K562 (cell line): ENCODE data around the gene SYTL2. TPM values are rescaled to one million over a fixed set of nuclear protein-coding genes. Genes with fewer than 3 reads are reported as not detected.

ENCODE experiments used
- ATAC-seq: fragments of 200-7000 bp; cut with Tn5 transposase; 3 replicates; pipeline ENCODE4 v1.9.1; 2020; ENCODE audit warnings: moderate library complexity
- BruUV-seq: library from RNA; stranded (reverse); fragments of 400-500 nt; replicated peaks from 2 replicates; lab custom pipeline; 2021; lab: Mats Ljungman, UMichigan
- CTCF ChIA-PET: fragments of 300-600 bp; formaldehyde crosslinking; extraction: SDS; loops from one replicate; lab custom pipeline; 2021; ENCODE audit warnings: low intra/inter-chr PET ratio; lab: Yijun Ruan, JAX
- POLR2A ChIA-PET: fragments of 300-600, 350-650 bp; sonication (Branson Sonifier 250); formaldehyde crosslinking; extraction: SDS; loops from one replicate; lab custom pipeline; 2021; ENCODE audit warnings: antibody characterized with exemption, inconsistent platforms; lab: Yijun Ruan, JAX
- DNase-seq, 4 experiments: peaks; one replicate each; pipeline versions ENCODE4 v3.0.0 to v3.0.0-alpha.2; 2011 to 2018; ENCODE audit warnings: low spot score in 3 of 4, mixed read lengths in 3 of 4; ENCODE audit errors: extremely low read depth in 1 of 4
- FAIRE-seq: peaks from 2 replicates; lab custom pipeline; 2011; peaks lifted over from hg19 to GRCh38; lab: Jason Lieb, UNC
- H2AFZ ChIP-seq: 2 replicates; pipeline ENCODE4 v1.6.0; 2011; ENCODE audit warnings: low read depth, low read length, control low read depth, inconsistent platforms
- H3K27ac ChIP-seq: fragments of 200-600 bp; 3 replicates; pipeline ENCODE4 v1.8.0; 2011; ENCODE audit warnings: low read depth, mild to moderate bottlenecking, control low read depth, inconsistent platforms, low read length, moderate library complexity, mixed read lengths; ENCODE audit errors: extremely low read depth
- H3K27me3 ChIP-seq, 2 experiments: fragments of 300-600 bp in 1 of 2; 2 replicates in 1 of 2; 3 replicates in 1 of 2; pipeline versions ENCODE4 v1.6.0 to v1.8.0; 2011; ENCODE audit warnings: inconsistent platforms in 2 of 2, low read length in 2 of 2, mild to moderate bottlenecking in 1 of 2, mixed read lengths in 1 of 2, moderate library complexity in 1 of 2; ENCODE audit not compliant: control insufficient read depth in 2 of 2, insufficient read depth in 2 of 2
- H3K36me3 ChIP-seq: fragments of 300-600 bp; 3 replicates; pipeline ENCODE4 v1.8.0; 2011; ENCODE audit warnings: mild to moderate bottlenecking, low read length, inconsistent platforms; ENCODE audit not compliant: control insufficient read depth, insufficient read depth
- H3K4me1 ChIP-seq, 2 experiments: fragments of 200-600 bp in 1 of 2; replicated peaks in 1 of 2; 2 replicates in 1 of 2; 3 replicates in 1 of 2; pipeline versions ENCODE4 v1.5.1 to v1.8.0; 2011; ENCODE audit warnings: inconsistent platforms in 2 of 2, low read length in 2 of 2, mild to moderate bottlenecking in 1 of 2, mixed read lengths in 1 of 2, moderate library complexity in 1 of 2; ENCODE audit not compliant: control insufficient read depth in 2 of 2, insufficient read depth in 2 of 2
- H3K4me2 ChIP-seq: 2 replicates; pipeline ENCODE4 v1.6.1; 2011; ENCODE audit warnings: low read length, control low read depth, inconsistent platforms, mixed read lengths; ENCODE audit not compliant: insufficient read depth
- H3K4me3 ChIP-seq: fragments of 200-600 bp; sonication (generic), shearing (Covaris generic); 2 replicates; pipeline ENCODE4 v1.5.1; 2016; ENCODE audit warnings: control low read depth, inconsistent platforms
- H3K79me2 ChIP-seq: fragments of 200-600 bp; 3 replicates; pipeline ENCODE4 v1.8.0; 2011; ENCODE audit warnings: low read length, inconsistent platforms; ENCODE audit not compliant: control insufficient read depth, insufficient read depth
- H3K9ac ChIP-seq, 2 experiments: 2 replicates each; pipeline versions ENCODE4 v1.6.0 to v1.6.1; 2011; ENCODE audit warnings: low read depth in 2 of 2, low read length in 2 of 2, control low read depth in 1 of 2, inconsistent platforms in 1 of 2, mild to moderate bottlenecking in 1 of 2, mixed read lengths in 1 of 2; ENCODE audit not compliant: insufficient read depth in 1 of 2
- H3K9me1 ChIP-seq: one replicate; pipeline ENCODE4 v1.6.0; 2011; ENCODE audit warnings: inconsistent platforms, mild to moderate bottlenecking, low read length, moderate library complexity; ENCODE audit not compliant: control insufficient read depth, insufficient read depth
- H3K9me3 ChIP-seq: replicated peaks from 2 replicates; pipeline ENCODE4 v1.5.1; 2011; ENCODE audit warnings: low read depth, low read length, inconsistent platforms; ENCODE audit not compliant: control insufficient read depth, insufficient read depth
- H4K20me1 ChIP-seq: replicated peaks from 2 replicates; pipeline ENCODE4 v1.6.1; 2011; ENCODE audit warnings: low read length, inconsistent platforms, mixed read lengths; ENCODE audit not compliant: control insufficient read depth, insufficient read depth
- EWSR1 ChIP-seq: fragments of 450-650 bp; IDR thresholded peaks from 2 replicates; pipeline ENCODE4 v1.6.1; 2018; ENCODE audit warnings: borderline replicate concordance, mild to moderate bottlenecking, low read depth, moderate library complexity; ENCODE audit not compliant: partially characterized antibody
- HMBOX1 ChIP-seq: sonication (generic); IDR thresholded peaks from 2 replicates; pipeline ENCODE4 v1.6.1; 2016
- HMG20B ChIP-seq: fragments of 250-450 bp; sonication (Bioruptor Pico); IDR thresholded peaks from 2 replicates; pipeline ENCODE4 v1.5.0; 2021; ENCODE audit warnings: mild to moderate bottlenecking
- MTF1 ChIP-seq: fragments of 250-450 bp; sonication (Bioruptor Pico); IDR thresholded peaks from 2 replicates; pipeline ENCODE4 v1.9.0; 2021; ENCODE audit warnings: moderate library complexity, mild to moderate bottlenecking, inconsistent platforms, borderline replicate concordance
- RAD51 ChIP-seq: fragments of 450-650 bp; IDR thresholded peaks from 2 replicates; pipeline ENCODE4 v1.7.1; 2016; ENCODE audit warnings: low read depth, mild to moderate bottlenecking, borderline replicate concordance
- SOX6 ChIP-seq: fragments of 450-650 bp; IDR thresholded peaks from 2 replicates; pipeline ENCODE4 v1.6.1; 2014; ENCODE audit warnings: mild to moderate bottlenecking
- SREBF2 ChIP-seq: sonication (generic); formaldehyde crosslinking; IDR thresholded peaks from 2 replicates; pipeline ENCODE4 v1.4.0; 2020; ENCODE audit warnings: mild to moderate bottlenecking, missing genetic modification reagents
- TGIF2 ChIP-seq: sonication (generic); formaldehyde crosslinking; IDR thresholded peaks from 2 replicates; pipeline ENCODE4 v1.8.1; 2022; ENCODE audit warnings: mild to moderate bottlenecking, missing genetic modification reagents, moderate library complexity
- ZNF75A ChIP-seq: fragments of 450-650 bp; formaldehyde crosslinking; IDR thresholded peaks from 2 replicates; pipeline ENCODE4 v1.4.0; 2020; ENCODE audit warnings: mild to moderate bottlenecking
- WGBS: fragments of 100-300 bp; shearing (Covaris generic); methylation state at CpG from one replicate; pipeline ENCODE4 v1.1.6; 2016; ENCODE audit warnings: low coverage, mixed read lengths; ENCODE audit not compliant: insufficient coverage; ENCODE audit errors: missing lambda C conversion rate; 5-methylcytosine and 5-hydroxymethylcytosine counted together
- in situ Hi-C: fragments of 300-500 bp; cut with MboI; formaldehyde crosslinking; loops from 4 replicates; pipeline ENCODE4 v1.15.0; 2018; ENCODE audit warnings: inconsistent platforms, mixed read lengths
- intact Hi-C: fragments of 100-400 bp; cut with micrococcal nuclease; formaldehyde crosslinking; loops from 2 replicates; pipeline ENCODE4 v1.14.2; 2022
- polyA plus RNA-seq, 8 experiments: library from polyadenylated mRNA; depleted of rRNA in 4 of 8; stranded (reverse) in 5 of 8; unstranded in 3 of 8; fragments of >200 nt; fragmentation: Nextera tagmentation in 2 of 8; fragmentation: Illumina TruSeq in 1 of 8; extraction: Ambion mirVana in 2 of 8; extraction: Trizol in 1 of 8; gene quantifications; 2 replicates each; pipeline versions ENCODE4 v1.2.1 to v1.2.3, GENCODE V29; 2011 to 2014; ENCODE audit warnings: inconsistent platforms in 1 of 8, missing spikeins in 1 of 8
- total RNA-seq, 7 experiments: library from RNA; depleted of rRNA in 6 of 7; stranded (reverse); fragments of >200 nt in 6 of 7; fragmentation: Illumina TruSeq in 2 of 7; extraction: Trizol in 2 of 7; gene quantifications; 2 replicates each; pipeline versions ENCODE4 v1.2.1 to v1.2.3, GENCODE V29; 2011 to 2021; ENCODE audit warnings: low replicate concordance in 1 of 7

SYTL2 gene
- total and polyA plus RNA-seq, 9 of the 15 experiments (the other 6 are each of a cell fraction or from before 2014, with no cell fraction given): 0.05 to 0.57 (median 0.35) TPM

GRCh38 chr11:85771568-85771967, 39.4 kb downstream of the SYTL2 start:
- WGBS: 4% methylated on average over 3 of the region's 3 CpGs
- no TSS peak for BruUV-seq

More at GRCh38 chr11:85771568-85771967, 39.4 kb downstream of the SYTL2 start:
- intact Hi-C loops (no loop called here), in situ Hi-C loops (no loop called here)
- Histone ChIP-seq H3K27ac (no peak overlapping the region), H3K9me3 (no peaks in the 10 kb centered on the region), H3K36me3 (no peaks in the 10 kb centered on the region), H3K4me3 (no peak overlapping the region), H3K9me1 (no peaks in the 10 kb centered on the region), H3K4me2 (no peak overlapping the region), H2AFZ (no peak overlapping the region), H3K27me3 (no peaks in the 10 kb centered on the region), H3K4me1 (no peaks in the 10 kb centered on the region), H3K9ac (no peak overlapping the region), H4K20me1 (no peaks in the 10 kb centered on the region; the same call in 1 of the 2 replicates), H3K79me2 (no peaks in the 10 kb centered on the region)
- ChIA-PET POLR2A (interaction anchor here (1.0 kb wide), 1 partner anchor 14 kb away, joined by 3 read pairs; no protein-coding TSS in a partner anchor), CTCF (no interaction called here)
- no peak for TF ChIP-seq TGIF2 (CRISPR knock-in tag)
- TF ChIP-seq HMBOX1: no peak
- TF ChIP-seq SOX6: no peak
- TF ChIP-seq ZNF75A (CRISPR knock-in tag): no peak
- TF ChIP-seq RAD51: no peak
- no peak for TF ChIP-seq HMG20B (CRISPR knock-in tag)
- no peak for TF ChIP-seq EWSR1
- no peak for TF ChIP-seq SREBF2 (CRISPR knock-in tag)
- no peak for TF ChIP-seq MTF1 (CRISPR knock-in tag)
- no peak for DNase-seq
- no peak for ATAC-seq
- no peak for FAIRE-seq
